Trophoblast cell (in vitro differentiated cells and primary cell): Measurements from ENCODE around the gene PRELP.

Source experiments
- DNase-seq, 2 donors: peaks; one replicate each; pipeline ENCODE4 v3.0.0-alpha.2; 2016
- H2AFZ ChIP-seq: 2 replicates; pipeline ENCODE4 v1.6.1; 2013; ENCODE audit warnings: low read length, moderate library complexity, mild to moderate bottlenecking; ENCODE audit not compliant: insufficient read depth, poor library complexity
- H2AK5ac ChIP-seq: 2 replicates; pipeline ENCODE4 v1.6.1; 2013; ENCODE audit warnings: mild to moderate bottlenecking, low read length
- H2BK120ac ChIP-seq: 2 replicates; pipeline ENCODE4 v1.6.1; 2013; ENCODE audit warnings: low read length, mild to moderate bottlenecking, moderate library complexity; ENCODE audit not compliant: insufficient read depth, poor library complexity
- H2BK12ac ChIP-seq: 2 replicates; pipeline ENCODE4 v1.6.1; 2013; ENCODE audit warnings: mild to moderate bottlenecking, low read length, moderate library complexity
- H2BK5ac ChIP-seq: 2 replicates; pipeline ENCODE4 v1.6.1; 2013; ENCODE audit warnings: low read length, low read depth, moderate library complexity, mild to moderate bottlenecking; ENCODE audit not compliant: poor library complexity
- H3K14ac ChIP-seq: 2 replicates; pipeline ENCODE4 v1.6.1; 2013; ENCODE audit warnings: mild to moderate bottlenecking, low read length
- H3K18ac ChIP-seq: 2 replicates; pipeline ENCODE4 v1.6.1; 2013; ENCODE audit warnings: mild to moderate bottlenecking, low read length
- H3K23ac ChIP-seq: 2 replicates; pipeline ENCODE4 v1.6.1; 2013; ENCODE audit warnings: low read length
- H3K27ac ChIP-seq: 2 replicates; pipeline ENCODE4 v1.5.1; 2013; ENCODE audit warnings: low read depth, mild to moderate bottlenecking, inconsistent platforms, low read length, moderate library complexity
- H3K27me3 ChIP-seq: 2 replicates; pipeline ENCODE4 v1.6.1; 2013; ENCODE audit warnings: inconsistent platforms, mild to moderate bottlenecking, low read length, moderate library complexity; ENCODE audit not compliant: insufficient read depth
- H3K36me3 ChIP-seq, 2 experiments: 1 replicate in 1 of 2; 2 replicates in 1 of 2; pipeline ENCODE4 v1.6.1; 2013; ENCODE audit warnings: low read length in 2 of 2, mild to moderate bottlenecking in 2 of 2, moderate library complexity in 1 of 2; ENCODE audit not compliant: insufficient read depth in 2 of 2, control insufficient read depth in 1 of 2
- H3K4ac ChIP-seq: 2 replicates; pipeline ENCODE4 v1.6.1; 2013; ENCODE audit warnings: low read depth, mild to moderate bottlenecking, low read length, moderate library complexity
- H3K4me1 ChIP-seq, 2 experiments: 1 replicate in 1 of 2; 2 replicates in 1 of 2; pipeline ENCODE4 v1.6.1; 2013; ENCODE audit warnings: low read length in 2 of 2, mild to moderate bottlenecking in 2 of 2, moderate library complexity in 1 of 2; ENCODE audit not compliant: insufficient read depth in 2 of 2, control insufficient read depth in 1 of 2
- H3K4me2 ChIP-seq: 2 replicates; pipeline ENCODE4 v1.6.1; 2013; ENCODE audit warnings: inconsistent platforms, mild to moderate bottlenecking, low read length, moderate library complexity
- H3K4me3 ChIP-seq: 2 replicates; pipeline ENCODE4 v1.5.1; 2013; ENCODE audit warnings: mild to moderate bottlenecking, low read depth, low read length, inconsistent platforms
- H3K79me1 ChIP-seq: one replicate; pipeline ENCODE4 v1.6.1; 2013; ENCODE audit warnings: low read length
- H3K79me2 ChIP-seq: 2 replicates; pipeline ENCODE4 v1.6.1; 2013; ENCODE audit warnings: low read length, mild to moderate bottlenecking; ENCODE audit not compliant: control insufficient read depth, insufficient read depth, poor library complexity
- H3K9ac ChIP-seq: 2 replicates; pipeline ENCODE4 v1.6.1; 2013; ENCODE audit warnings: mild to moderate bottlenecking, low read length
- H3K9me3 ChIP-seq: 2 replicates; pipeline ENCODE4 v1.6.1; 2013; ENCODE audit warnings: low read depth, mild to moderate bottlenecking, control low read depth, inconsistent platforms, low read length; ENCODE audit not compliant: insufficient read depth
- H4K12ac ChIP-seq: 2 replicates; pipeline ENCODE4 v1.6.1; 2013; ENCODE audit warnings: low read depth, mild to moderate bottlenecking, low read length, moderate library complexity
- H4K8ac ChIP-seq: 2 replicates; pipeline ENCODE4 v1.6.1; 2013; ENCODE audit warnings: low read depth, mild to moderate bottlenecking, low read length, moderate library complexity
- H4K91ac ChIP-seq: one replicate; pipeline ENCODE4 v1.6.1; 2013; ENCODE audit warnings: low read depth, mild to moderate bottlenecking, low read length, moderate library complexity
- WGBS: extraction: QIAGEN DNeasy Blood & Tissue Kit; methylation state at CpG from one replicate; pipeline ENCODE4 v1.1.7; 2013; ENCODE audit warnings: missing lambda C conversion rate; ENCODE audit not compliant: insufficient read length, insufficient coverage; ENCODE audit errors: extremely low coverage; 5-methylcytosine and 5-hydroxymethylcytosine counted together

Gene PRELP

DNA sequence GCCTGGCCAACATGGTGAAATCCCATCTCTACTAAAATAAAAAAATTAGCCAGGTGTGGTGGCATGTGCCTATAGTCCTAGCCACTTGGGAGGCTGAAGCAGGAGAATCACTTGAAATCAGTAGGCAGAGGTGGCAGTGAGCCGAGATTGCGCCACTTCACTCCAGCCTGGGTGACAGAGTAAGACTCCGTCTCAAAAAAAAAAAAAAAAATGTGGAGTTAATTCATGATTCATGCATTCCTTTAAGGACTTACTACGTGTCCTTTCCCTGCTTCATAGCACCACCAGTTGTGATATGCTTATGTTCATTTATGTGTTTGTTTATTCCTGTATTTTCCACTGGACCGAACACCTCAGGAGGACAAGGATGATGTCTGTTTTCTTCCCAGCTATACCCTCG lies 12.7 kb upstream of the PRELP start:
- DNase-seq = peak in 1 of 2 donors; percentile 41
- Histone ChIP-seq H3K9ac (no peak overlapping the region), H3K4me1 (no peaks in the 10 kb centered on the region), H2BK5ac (no peak overlapping the region), H3K4me2 (no peak overlapping the region), H3K23ac (no peak overlapping the region), H4K8ac (no peak overlapping the region), H3K27me3 (no peaks in the 10 kb centered on the region), H3K36me3 (no peaks in the 10 kb centered on the region), H3K4ac (no peak overlapping the region), H3K18ac (no peak overlapping the region), H3K4me3 (no peak overlapping the region), H3K27ac (no peak overlapping the region), H2AK5ac (no peak overlapping the region), H3K14ac (no peak overlapping the region), H3K79me2 (no peaks in the 10 kb centered on the region), H4K91ac (no peak overlapping the region), H4K12ac (no peak overlapping the region), H2AFZ (no peak overlapping the region), H3K79me1 (no peaks in the 10 kb centered on the region), H3K9me3 (no peaks in the 10 kb centered on the region), H2BK12ac (no peak overlapping the region), H2BK120ac (no peak overlapping the region)
- no CpG with 5 or more reads among the region's 6 CpGs for WGBS

DNA sequence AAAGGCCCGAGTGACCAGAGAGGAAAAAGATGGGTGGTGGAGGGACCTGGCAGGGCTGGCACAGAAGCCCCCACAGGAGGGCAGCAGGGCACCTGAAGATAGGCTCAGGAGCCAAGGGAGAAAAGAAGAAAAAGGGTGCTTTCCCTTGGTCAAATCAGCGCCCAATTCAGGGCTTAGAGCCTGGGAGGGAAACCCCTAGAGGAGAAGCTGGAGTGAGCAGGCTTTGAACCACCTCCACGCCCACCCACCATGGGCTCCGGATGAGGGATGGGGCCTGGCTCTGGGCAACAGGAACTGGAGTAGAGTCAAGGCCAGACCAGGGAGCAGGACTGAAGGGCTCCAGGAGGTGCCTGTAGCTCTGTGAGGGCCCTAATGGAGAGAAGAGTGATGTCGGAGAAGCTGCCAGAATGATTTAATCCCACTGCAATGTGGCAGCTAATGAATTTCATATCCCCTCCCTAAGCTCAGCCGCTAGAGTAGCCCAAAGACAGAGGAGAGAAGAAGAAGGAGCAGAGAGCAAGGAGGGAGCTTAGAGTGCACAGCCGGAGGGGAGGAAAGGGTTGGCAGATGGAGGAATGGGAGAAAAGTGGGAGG lies 12.0 kb upstream of the PRELP start:
- Histone ChIP-seq H2AK5ac (no peak overlapping the region), H3K36me3 (no peaks in the 10 kb centered on the region), H4K91ac (no peak overlapping the region), H3K79me1 (no peaks in the 10 kb centered on the region), H3K79me2 (no peaks in the 10 kb centered on the region), H3K23ac (no peak overlapping the region), H3K9me3 (no peaks in the 10 kb centered on the region), H2AFZ (no peak overlapping the region), H2BK120ac (no peak overlapping the region), H3K18ac (no peak overlapping the region), H3K9ac (no peak overlapping the region), H4K12ac (no peak overlapping the region), H2BK5ac (no peak overlapping the region), H2BK12ac (no peak overlapping the region), H3K4me3 (no peak overlapping the region), H3K14ac (no peak overlapping the region), H4K8ac (no peak overlapping the region), H3K4me2 (no peak overlapping the region), H3K27ac (no peak overlapping the region), H3K4me1 (no peaks in the 10 kb centered on the region), H3K27me3 (no peaks in the 10 kb centered on the region), H3K4ac (no peak overlapping the region)
- no peak for DNase-seq
- WGBS = no CpG with 5 or more reads among the region's 7 CpGs

DNA sequence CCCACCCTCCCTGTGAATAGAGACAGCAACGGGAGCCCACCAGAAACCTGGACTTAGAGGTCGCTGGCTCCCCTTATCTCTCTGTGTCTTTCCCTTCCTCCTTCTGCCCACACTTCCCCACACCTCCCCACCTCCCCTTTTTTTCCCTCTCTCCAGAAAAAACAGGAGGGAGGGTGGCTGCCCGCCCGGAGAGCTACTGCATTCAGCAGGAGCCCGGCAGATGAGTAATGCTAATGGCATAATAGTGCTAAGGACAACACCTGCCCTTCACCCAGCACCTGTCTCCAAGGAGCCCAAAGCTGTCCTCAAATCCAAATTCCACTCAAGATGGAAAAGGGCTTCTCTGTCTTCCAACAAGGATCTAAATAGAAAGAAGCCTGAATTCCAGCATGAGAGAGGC lies 11.4 kb upstream of the PRELP start:
- H3K4me3 ChIP-seq = no peak overlapping the region
- no peak overlapping the region for H3K14ac ChIP-seq
- no peaks in the 10 kb centered on the region for H3K36me3 ChIP-seq
- H4K12ac ChIP-seq = no peak overlapping the region
- H4K8ac ChIP-seq = no peak overlapping the region
- H3K79me1 ChIP-seq = no peaks in the 10 kb centered on the region
- no peak overlapping the region for H2BK12ac ChIP-seq
- no peak overlapping the region for H2AFZ ChIP-seq
- H4K91ac ChIP-seq = no peak overlapping the region
- no peaks in the 10 kb centered on the region for H3K4me1 ChIP-seq
- no peak overlapping the region for H2AK5ac ChIP-seq
- no peak overlapping the region for H3K9ac ChIP-seq
- no CpG with 5 or more reads among the region's 5 CpGs for WGBS
- H3K27ac ChIP-seq = no peak overlapping the region
- H3K79me2 ChIP-seq = no peaks in the 10 kb centered on the region
- no peak overlapping the region for H3K18ac ChIP-seq
- peak in 1 of 2 donors; percentile 57 for DNase-seq
- no peak overlapping the region for H2BK120ac ChIP-seq
- H3K9me3 ChIP-seq = no peaks in the 10 kb centered on the region
- no peak overlapping the region for H3K4ac ChIP-seq
- H3K4me2 ChIP-seq = no peak overlapping the region
- H3K27me3 ChIP-seq = no peaks in the 10 kb centered on the region
- no peak overlapping the region for H2BK5ac ChIP-seq
- H3K23ac ChIP-seq = no peak overlapping the region

DNA sequence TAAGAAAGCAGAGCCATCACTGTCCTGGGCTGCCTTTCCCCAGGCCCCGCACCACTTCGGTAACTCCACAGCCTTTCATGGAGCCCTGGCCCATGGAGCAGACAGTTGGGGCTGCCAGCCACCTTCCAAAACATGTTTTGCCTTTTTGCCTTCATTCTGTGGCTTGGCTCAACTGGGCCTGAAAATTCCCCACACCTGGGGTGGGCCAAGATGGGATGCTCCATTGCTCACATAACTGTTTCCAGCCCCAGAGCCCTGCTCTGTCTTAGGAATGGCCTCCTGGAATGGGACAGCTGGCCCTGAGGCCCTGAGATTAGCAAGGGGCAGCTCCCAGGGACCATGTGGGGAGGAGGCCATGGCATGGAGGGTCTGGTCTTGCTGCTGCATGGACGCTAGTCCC lies 10.9 kb upstream of the PRELP start:
- H2AK5ac ChIP-seq = no peak overlapping the region
- no peak overlapping the region for H2BK5ac ChIP-seq
- H2AFZ ChIP-seq = no peak overlapping the region
- no peak overlapping the region for H4K8ac ChIP-seq
- H3K14ac ChIP-seq = no peak overlapping the region
- H4K91ac ChIP-seq = no peak overlapping the region
- no peak overlapping the region for H3K18ac ChIP-seq
- no peak overlapping the region for H3K23ac ChIP-seq
- H3K4ac ChIP-seq = no peak overlapping the region
- no peaks in the 10 kb centered on the region for H3K36me3 ChIP-seq
- no peak overlapping the region for H2BK120ac ChIP-seq
- no peak overlapping the region for H3K27ac ChIP-seq
- H3K9ac ChIP-seq = no peak overlapping the region
- no peak overlapping the region for H2BK12ac ChIP-seq
- no peak overlapping the region for H3K4me3 ChIP-seq
- no peaks in the 10 kb centered on the region for H3K9me3 ChIP-seq
- no peak for DNase-seq
- no peak overlapping the region for H4K12ac ChIP-seq
- H3K4me1 ChIP-seq = no peaks in the 10 kb centered on the region
- H3K4me2 ChIP-seq = no peak overlapping the region
- H3K79me2 ChIP-seq = no peaks in the 10 kb centered on the region
- WGBS = no CpG with 5 or more reads among the region's 3 CpGs
- H3K27me3 ChIP-seq = no peaks in the 10 kb centered on the region
- no peaks in the 10 kb centered on the region for H3K79me1 ChIP-seq
